ENCODE data around the gene MYT1. TPM values are rescaled to one million over a fixed set of nuclear protein-coding genes. Genes with fewer than 3 reads are reported as not detected.
A peak's percentile ranks its signal among the peaks of the same experiment; 100 is the strongest.

Gene MYT1
- total RNA-seq, 1 donor from 2014 or later, result not detected

- ATAC-seq (no peak), DNase-seq (no peak)
- Histone ChIP-seq H3K36me3 (no peaks in the 10 kb centered on the region), H3K4me1 (no peaks in the 10 kb centered on the region), H3K27ac (no peak overlapping the region), H3K27me3 (ENCODE audit: low read depth) (peaks cover 11% of the 10 kb centered on the region), H3K4me3 (no peak overlapping the region), H3K9me3 (no peaks in the 10 kb centered on the region)
- intact Hi-C loops (cut with DNase I), result no loop called here
- no peak for TF ChIP-seq CTCF (IDR thresholded peaks at IDR 0.05)
Observed at GRCh38 chr20:64179805-64180204, 15.6 kb downstream of the MYT1 start.

GRCh38 chr20:64180673-64181072 lies 16.4 kb downstream of the MYT1 start:
- intact Hi-C loops (cut with DNase I), result no loop called here
- H3K27me3 ChIP-seq (ENCODE audit: low read depth), result peaks cover 13% of the 10 kb centered on the region
- DNase-seq, result peak; percentile 3
- H3K4me1 ChIP-seq, result no peaks in the 10 kb centered on the region
- no peaks in the 10 kb centered on the region for H3K9me3 ChIP-seq
- no peak overlapping the region for H3K4me3 ChIP-seq
- TF ChIP-seq CTCF (IDR thresholded peaks at IDR 0.05), result no peak
- no peak for ATAC-seq
- no peaks in the 10 kb centered on the region for H3K36me3 ChIP-seq
- H3K27ac ChIP-seq, result no peak overlapping the region

- intact Hi-C loops (cut with DNase I), result no loop called here
Observed at GRCh38 chr20:64181391-64181790, 17.1 kb downstream of the MYT1 start.

GRCh38 chr20:64182146-64182865 lies 18.1 kb downstream of the MYT1 start:
- ATAC-seq (peak in 1 of 2 donors; percentile 31), DNase-seq (peak; percentile 35)
- Histone ChIP-seq H3K9me3 (no peaks in the 10 kb centered on the region), H3K4me3 (no peak overlapping the region), H3K27ac (no peak overlapping the region), H3K27me3 (ENCODE audit: low read depth) (peaks cover 10% of the 10 kb centered on the region), H3K36me3 (no peaks in the 10 kb centered on the region), H3K4me1 (no peaks in the 10 kb centered on the region)
- no peak for TF ChIP-seq CTCF (IDR thresholded peaks at IDR 0.05)
- intact Hi-C loops (cut with DNase I), result no loop called here

More at GRCh38 chr20:64181391-64181790, 17.1 kb downstream of the MYT1 start:
- H3K36me3 ChIP-seq, result no peaks in the 10 kb centered on the region
- DNase-seq (peak; percentile 8), ATAC-seq (no peak)
- H3K4me1 ChIP-seq, result no peaks in the 10 kb centered on the region
- H3K27ac ChIP-seq, result no peak overlapping the region
- no peak for TF ChIP-seq CTCF (IDR thresholded peaks at IDR 0.05)
- no peak overlapping the region for H3K4me3 ChIP-seq
- H3K9me3 ChIP-seq, result no peaks in the 10 kb centered on the region
- H3K27me3 ChIP-seq (ENCODE audit: low read depth), result peaks cover 13% of the 10 kb centered on the region

DNA sequence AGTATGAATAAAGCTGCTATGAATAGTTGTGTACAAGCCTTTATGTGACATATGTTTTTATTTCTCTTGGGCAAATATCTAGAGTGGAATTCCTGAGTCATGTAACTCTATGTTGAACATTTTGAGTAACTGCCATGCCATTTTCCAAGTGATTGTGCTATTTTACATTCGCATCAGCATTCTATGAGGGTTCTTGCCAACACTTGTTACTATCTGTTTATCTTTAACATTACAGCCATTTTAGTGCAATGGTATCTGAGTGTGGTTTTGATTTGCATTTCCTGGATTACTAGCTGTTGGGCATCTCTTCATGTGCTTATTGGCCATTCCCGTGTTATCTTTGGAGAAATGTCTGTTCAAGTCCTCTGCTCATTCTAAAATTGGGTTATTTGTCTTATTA lies 19.1 kb downstream of the MYT1 start:
- no peak for DNase-seq
- no peaks in the 10 kb centered on the region for H3K4me1 ChIP-seq
- no peaks in the 10 kb centered on the region for H3K9me3 ChIP-seq
- no peak overlapping the region for H3K27ac ChIP-seq
- H3K36me3 ChIP-seq, result no peaks in the 10 kb centered on the region
- intact Hi-C loops (cut with DNase I), result no loop called here
- H3K4me3 ChIP-seq, result no peak overlapping the region
- ATAC-seq, result no peak
- no peak for TF ChIP-seq CTCF (IDR thresholded peaks at IDR 0.05)
- peaks cover 7% of the 10 kb centered on the region for H3K27me3 ChIP-seq (ENCODE audit: low read depth)

Data from lower lobe of right lung (tissue), 2 donors.